A549 (cell line): Measurements from ENCODE around the gene UBAC2.

Experiments
- EHMT2 ChIP-seq: fragments of 200-600 bp; sonication (generic); IDR thresholded peaks from 2 replicates; pipeline ENCODE4 v1.6.1; 2016; ENCODE audit warnings: antibody characterized with exemption, low read depth, mild to moderate bottlenecking, moderate library complexity
- MAFK ChIP-seq: fragments of 450-650 bp; IDR thresholded peaks from 2 replicates; pipeline ENCODE4 v1.6.1; 2014; ENCODE audit not compliant: partially characterized antibody
- RFX5 ChIP-seq: fragments of 450-650 bp; IDR thresholded peaks from 2 replicates; pipeline ENCODE4 v1.7.1; 2014; ENCODE audit warnings: antibody characterized with exemption, mild to moderate bottlenecking, moderate library complexity
- TP53 ChIP-seq: fragments of 250-450 bp; sonication (Bioruptor Pico); IDR thresholded peaks from 2 replicates; pipeline ENCODE4 v1.5.0; 2021; ENCODE audit warnings: mild to moderate bottlenecking, moderate library complexity
- TF ChIP-seq, protein P1 (sequence below): fragments of >200 bp; sonication (Bioruptor Twin); formaldehyde crosslinking; IDR thresholded peaks from 3 replicates; pipeline ENCODE4 v1.5.1; 2016
- TF ChIP-seq, protein P2 (sequence below): fragments of 200-600 bp; sonication (generic); IDR thresholded peaks from 2 replicates; pipeline ENCODE4 v1.6.1; 2016; ENCODE audit warnings: antibody characterized with exemption, mild to moderate bottlenecking, moderate library complexity

DNA sequence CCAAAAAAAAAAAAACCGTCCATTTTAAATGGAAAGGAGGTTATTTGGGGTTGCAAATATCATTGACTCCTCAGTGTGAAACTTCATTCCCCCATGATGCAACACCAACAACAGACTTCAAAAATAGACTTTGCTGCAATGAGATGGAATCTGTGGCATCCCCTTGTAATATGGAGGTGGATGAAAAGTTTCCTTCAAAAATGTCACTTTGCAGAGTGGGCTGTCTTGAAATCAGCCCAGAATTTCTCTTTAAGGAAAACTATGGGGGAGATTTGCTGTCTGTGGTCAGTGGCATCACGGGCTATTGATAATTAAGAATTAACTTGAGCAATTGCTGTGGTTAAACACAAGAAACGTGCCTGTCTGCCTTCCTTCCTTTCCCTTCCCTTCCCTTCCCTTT is 56.1 kb downstream of the UBAC2 start:
- TF ChIP-seq MAFK (no peak), TP53 (CRISPR knock-in tag) (no peak), EHMT2 (no peak), RFX5 (no peak)
- TF ChIP-seq, protein P1, sequence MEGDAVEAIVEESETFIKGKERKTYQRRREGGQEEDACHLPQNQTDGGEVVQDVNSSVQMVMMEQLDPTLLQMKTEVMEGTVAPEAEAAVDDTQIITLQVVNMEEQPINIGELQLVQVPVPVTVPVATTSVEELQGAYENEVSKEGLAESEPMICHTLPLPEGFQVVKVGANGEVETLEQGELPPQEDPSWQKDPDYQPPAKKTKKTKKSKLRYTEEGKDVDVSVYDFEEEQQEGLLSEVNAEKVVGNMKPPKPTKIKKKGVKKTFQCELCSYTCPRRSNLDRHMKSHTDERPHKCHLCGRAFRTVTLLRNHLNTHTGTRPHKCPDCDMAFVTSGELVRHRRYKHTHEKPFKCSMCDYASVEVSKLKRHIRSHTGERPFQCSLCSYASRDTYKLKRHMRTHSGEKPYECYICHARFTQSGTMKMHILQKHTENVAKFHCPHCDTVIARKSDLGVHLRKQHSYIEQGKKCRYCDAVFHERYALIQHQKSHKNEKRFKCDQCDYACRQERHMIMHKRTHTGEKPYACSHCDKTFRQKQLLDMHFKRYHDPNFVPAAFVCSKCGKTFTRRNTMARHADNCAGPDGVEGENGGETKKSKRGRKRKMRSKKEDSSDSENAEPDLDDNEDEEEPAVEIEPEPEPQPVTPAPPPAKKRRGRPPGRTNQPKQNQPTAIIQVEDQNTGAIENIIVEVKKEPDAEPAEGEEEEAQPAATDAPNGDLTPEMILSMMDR, result no peak
- TF ChIP-seq, protein P2, sequence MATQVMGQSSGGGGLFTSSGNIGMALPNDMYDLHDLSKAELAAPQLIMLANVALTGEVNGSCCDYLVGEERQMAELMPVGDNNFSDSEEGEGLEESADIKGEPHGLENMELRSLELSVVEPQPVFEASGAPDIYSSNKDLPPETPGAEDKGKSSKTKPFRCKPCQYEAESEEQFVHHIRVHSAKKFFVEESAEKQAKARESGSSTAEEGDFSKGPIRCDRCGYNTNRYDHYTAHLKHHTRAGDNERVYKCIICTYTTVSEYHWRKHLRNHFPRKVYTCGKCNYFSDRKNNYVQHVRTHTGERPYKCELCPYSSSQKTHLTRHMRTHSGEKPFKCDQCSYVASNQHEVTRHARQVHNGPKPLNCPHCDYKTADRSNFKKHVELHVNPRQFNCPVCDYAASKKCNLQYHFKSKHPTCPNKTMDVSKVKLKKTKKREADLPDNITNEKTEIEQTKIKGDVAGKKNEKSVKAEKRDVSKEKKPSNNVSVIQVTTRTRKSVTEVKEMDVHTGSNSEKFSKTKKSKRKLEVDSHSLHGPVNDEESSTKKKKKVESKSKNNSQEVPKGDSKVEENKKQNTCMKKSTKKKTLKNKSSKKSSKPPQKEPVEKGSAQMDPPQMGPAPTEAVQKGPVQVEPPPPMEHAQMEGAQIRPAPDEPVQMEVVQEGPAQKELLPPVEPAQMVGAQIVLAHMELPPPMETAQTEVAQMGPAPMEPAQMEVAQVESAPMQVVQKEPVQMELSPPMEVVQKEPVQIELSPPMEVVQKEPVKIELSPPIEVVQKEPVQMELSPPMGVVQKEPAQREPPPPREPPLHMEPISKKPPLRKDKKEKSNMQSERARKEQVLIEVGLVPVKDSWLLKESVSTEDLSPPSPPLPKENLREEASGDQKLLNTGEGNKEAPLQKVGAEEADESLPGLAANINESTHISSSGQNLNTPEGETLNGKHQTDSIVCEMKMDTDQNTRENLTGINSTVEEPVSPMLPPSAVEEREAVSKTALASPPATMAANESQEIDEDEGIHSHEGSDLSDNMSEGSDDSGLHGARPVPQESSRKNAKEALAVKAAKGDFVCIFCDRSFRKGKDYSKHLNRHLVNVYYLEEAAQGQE, result no peak
